Measurements from ENCODE around the gene MED15. TPM values are rescaled to one million over a fixed set of nuclear protein-coding genes. Genes with fewer than 3 reads are reported as not detected.

Gene MED15
- polyA plus RNA-seq, 1 experiment: 17.3 TPM

- ChIA-PET POLR2A (no interaction called here), CTCF (interaction anchor here (1.3 kb wide), 1 partner anchor 9 kb away, joined by 4 read pairs; no protein-coding TSS in a partner anchor)
- DNase-seq (ENCODE audit: low read depth, low spot score): no peak
- no peak for TF ChIP-seq CTCF (IDR thresholded peaks at IDR 0.05; ENCODE audit: low read depth, low read length)
- Histone ChIP-seq H3K9me3 (ENCODE audit: control insufficient read depth, insufficient read depth, low read length) (no peaks in the 10 kb centered on the region; the same call in 1 of the 2 replicates), H3K27me3 (ENCODE audit: control insufficient read depth, insufficient read depth, low read length) (peaks cover 30% of the 10 kb centered on the region), H3K27ac (ENCODE audit: low read depth, low read length) (no peak overlapping the region), H3K4me3 (ENCODE audit: low read depth, low read length) (no peak overlapping the region)
These were observed 107.6 kb downstream of the MED15 start for GRCh38 chr22:20615021-20615420.

GRCh38 chr22:20615533-20616450, 108.4 kb downstream of the MED15 start:
- DNase-seq (ENCODE audit: low read depth, low spot score): no peak
- POLR2A ChIA-PET: no interaction called here
- Histone ChIP-seq H3K27me3 (ENCODE audit: control insufficient read depth, insufficient read depth, low read length) (peaks cover 24% of the 10 kb centered on the region), H3K4me3 (ENCODE audit: low read depth, low read length) (no peak overlapping the region), H3K27ac (ENCODE audit: low read depth, low read length) (no peak overlapping the region), H3K9me3 (ENCODE audit: control insufficient read depth, insufficient read depth, low read length) (no peaks in the 10 kb centered on the region)
- CTCF ChIA-PET: interaction anchor here (1.3 kb wide), 1 partner anchor 10 kb away, joined by 4 read pairs; no protein-coding TSS in a partner anchor
- no peak for TF ChIP-seq CTCF (IDR thresholded peaks at IDR 0.05; ENCODE audit: low read depth, low read length)

- Histone ChIP-seq H3K4me3 (ENCODE audit: low read depth, low read length) (no peak overlapping the region), H3K27ac (ENCODE audit: low read depth, low read length) (no peak overlapping the region), H3K27me3 (ENCODE audit: control insufficient read depth, insufficient read depth, low read length) (peaks cover 25% of the 10 kb centered on the region), H3K9me3 (ENCODE audit: control insufficient read depth, insufficient read depth, low read length) (no peaks in the 10 kb centered on the region)
- ChIA-PET POLR2A (no interaction called here), CTCF (no interaction called here)
- TF ChIP-seq CTCF (IDR thresholded peaks at IDR 0.05; ENCODE audit: low read depth, low read length): no peak
- no peak for DNase-seq (ENCODE audit: low read depth, low spot score)
These were observed 109.1 kb downstream of the MED15 start for GRCh38 chr22:20616451-20617043.

- DNase-seq (ENCODE audit: low read depth, low spot score): no peak
- Histone ChIP-seq H3K27me3 (ENCODE audit: control insufficient read depth, insufficient read depth, low read length) (peaks cover 23% of the 10 kb centered on the region), H3K27ac (ENCODE audit: low read depth, low read length) (no peak overlapping the region), H3K4me3 (ENCODE audit: low read depth, low read length) (no peak overlapping the region), H3K9me3 (ENCODE audit: control insufficient read depth, insufficient read depth, low read length) (no peaks in the 10 kb centered on the region)
- TF ChIP-seq CTCF (IDR thresholded peaks at IDR 0.05; ENCODE audit: low read depth, low read length): no peak
- CTCF ChIA-PET: no interaction called here
- POLR2A ChIA-PET: no interaction called here
These were observed 111.1 kb downstream of the MED15 start for GRCh38 chr22:20618488-20618887.
